Measurements from ENCODE around the gene TMOD3. TPM values are rescaled to one million over a fixed set of nuclear protein-coding genes. Genes with fewer than 3 reads are reported as not detected.

TMOD3 gene
- total and polyA plus RNA-seq, 2 donors (not counting 3 experiments of a cell fraction or from before 2014, with no cell fraction given), result 10.4 to 64.3 TPM

DNA sequence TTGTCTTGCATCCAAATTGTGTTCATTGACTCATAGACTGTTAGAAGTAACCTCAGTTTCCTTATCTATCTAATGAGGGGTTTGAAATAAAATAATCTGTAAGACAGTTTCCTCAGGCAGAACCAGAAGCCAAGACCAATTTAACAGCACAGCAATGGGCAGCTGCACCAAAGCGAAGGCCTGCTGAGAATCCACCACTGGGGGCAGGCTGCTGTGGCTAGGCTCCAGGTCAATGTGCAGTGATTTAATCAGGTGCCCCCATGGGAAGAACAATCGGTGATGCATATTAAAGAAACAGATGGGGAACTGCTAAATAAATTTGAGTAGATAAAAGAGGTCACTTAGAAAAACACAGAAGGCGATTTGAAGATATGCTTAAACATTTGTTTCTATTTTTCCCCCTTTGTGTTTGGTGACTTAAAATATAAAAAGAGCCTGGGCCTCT lies 28.0 kb upstream of the TMOD3 start:
- dilution Hi-C loops (cut with MboI; ENCODE audit: extremely low pct_ligation_motif_present, low sequenced_read_pairs), result no loop called here
- no peaks in the 10 kb centered on the region for H3K79me2 ChIP-seq (ENCODE audit: control insufficient read depth, insufficient read depth, low read length)

DNA sequence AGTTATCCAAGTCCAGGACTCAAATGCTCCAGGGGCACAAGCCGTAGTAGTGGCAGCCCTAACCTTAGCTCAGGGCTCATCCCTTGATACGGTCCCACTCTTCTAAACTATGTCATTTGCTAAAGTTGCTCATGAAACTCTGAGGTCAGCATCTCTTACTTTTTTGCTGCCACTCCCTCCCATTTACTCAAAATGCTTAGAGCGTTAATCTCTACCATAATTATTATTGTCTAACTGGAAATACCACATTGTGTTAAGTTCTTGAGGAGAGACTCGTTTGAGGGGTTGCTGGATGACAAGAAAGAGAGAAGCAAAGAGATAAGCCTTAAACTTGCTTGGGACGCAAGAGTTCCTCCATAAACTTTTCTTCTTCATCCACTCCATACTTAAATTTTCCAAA lies 26.9 kb upstream of the TMOD3 start:
- FAIRE-seq (no peak), DNase-seq (ENCODE audit: low read depth, low spot score) (no peak)
- POLR2A ChIA-PET, result no interaction called here
- Histone ChIP-seq H3K4me3 (replicated peaks in 1 of 3; ENCODE audit: insufficient read depth in 1 of 3, low read depth in 1 of 3, low read length in 3 of 3) (no peak overlapping the region), H3K9me1 (replicated peaks; ENCODE audit: control insufficient read depth, extremely low read depth, insufficient read depth, low read length) (no peaks in the 10 kb centered on the region), H3K27ac (ENCODE audit: insufficient read depth, low read depth, low read length) (no peak overlapping the region), H2AFZ (ENCODE audit: low read depth, low read length) (no peak overlapping the region), H3K27me3 (ENCODE audit: control insufficient read depth in 2 of 2, insufficient read depth in 2 of 2, low read length in 2 of 2) (peaks cover 0 to 2% of the 10 kb centered on the region in 2 experiments), H4K20me1 (replicated peaks; ENCODE audit: control insufficient read depth, extremely low read depth, insufficient read depth, low read length) (no peaks in the 10 kb centered on the region), H3K4me2 (ENCODE audit: insufficient read depth, low read length) (no peak overlapping the region), H3K79me2 (ENCODE audit: control insufficient read depth, insufficient read depth, low read length) (no peaks in the 10 kb centered on the region), H3K9ac (replicated peaks; ENCODE audit: extremely low read depth, insufficient read depth, low read length) (no peak overlapping the region), H3K36me3 (ENCODE audit: control insufficient read depth in 2 of 2, extremely low read depth in 1 of 2, insufficient read depth in 2 of 2, low read length in 2 of 2) (no peaks in the 10 kb centered on the region), H3K4me1 (ENCODE audit: control insufficient read depth, extremely low read depth, insufficient read depth, low read length) (no peaks in the 10 kb centered on the region), H3K9me3 (replicated peaks; ENCODE audit: control insufficient read depth, insufficient read depth, low read length) (no peaks in the 10 kb centered on the region)
- CTCF ChIA-PET, result interaction anchor here (1.0 to 2.0 kb wide), 10 partner anchors 10 to 153 kb away, joined by 3 to 9 read pairs (median 6); no protein-coding TSS in a partner anchor
- intact Hi-C loops (cut with micrococcal nuclease), result loop anchor here (5.0 kb wide), 1 partner anchor 75 kb away; no protein-coding TSS in a partner anchor
- no TSS peak for BruUV-seq (replicated peaks)
- dilution Hi-C loops (cut with MboI; ENCODE audit: extremely low pct_ligation_motif_present, low sequenced_read_pairs), result no loop called here
- TF ChIP-seq, protein P1, sequence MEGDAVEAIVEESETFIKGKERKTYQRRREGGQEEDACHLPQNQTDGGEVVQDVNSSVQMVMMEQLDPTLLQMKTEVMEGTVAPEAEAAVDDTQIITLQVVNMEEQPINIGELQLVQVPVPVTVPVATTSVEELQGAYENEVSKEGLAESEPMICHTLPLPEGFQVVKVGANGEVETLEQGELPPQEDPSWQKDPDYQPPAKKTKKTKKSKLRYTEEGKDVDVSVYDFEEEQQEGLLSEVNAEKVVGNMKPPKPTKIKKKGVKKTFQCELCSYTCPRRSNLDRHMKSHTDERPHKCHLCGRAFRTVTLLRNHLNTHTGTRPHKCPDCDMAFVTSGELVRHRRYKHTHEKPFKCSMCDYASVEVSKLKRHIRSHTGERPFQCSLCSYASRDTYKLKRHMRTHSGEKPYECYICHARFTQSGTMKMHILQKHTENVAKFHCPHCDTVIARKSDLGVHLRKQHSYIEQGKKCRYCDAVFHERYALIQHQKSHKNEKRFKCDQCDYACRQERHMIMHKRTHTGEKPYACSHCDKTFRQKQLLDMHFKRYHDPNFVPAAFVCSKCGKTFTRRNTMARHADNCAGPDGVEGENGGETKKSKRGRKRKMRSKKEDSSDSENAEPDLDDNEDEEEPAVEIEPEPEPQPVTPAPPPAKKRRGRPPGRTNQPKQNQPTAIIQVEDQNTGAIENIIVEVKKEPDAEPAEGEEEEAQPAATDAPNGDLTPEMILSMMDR (IDR thresholded peaks at IDR 0.05; ENCODE audit: extremely low read depth in 1 of 2, insufficient read depth in 1 of 2, low read depth in 1 of 2, low read length in 2 of 2), result no peak
- TF ChIP-seq MYC (IDR thresholded peaks at IDR 0.05; ENCODE audit: low read depth, low read length), result no peak
- no peak for TF ChIP-seq JUN (IDR thresholded peaks at IDR 0.05; ENCODE audit: borderline replicate concordance, insufficient read depth, insufficient read length, low read depth)
- no peak for TF ChIP-seq EZH2 (IDR thresholded peaks at IDR 0.05; ENCODE audit: borderline replicate concordance, low read depth, low read length, severe bottlenecking)
- TF ChIP-seq GATA2 (IDR thresholded peaks at IDR 0.05; ENCODE audit: insufficient read depth, insufficient read length, low read depth, low read length), result no peak
- no peak for TF ChIP-seq POLR2AphosphoS5 (IDR thresholded peaks at IDR 0.05; ENCODE audit: insufficient read depth, low read depth, low read length)
- no peak for TF ChIP-seq FOS (IDR thresholded peaks at IDR 0.05; ENCODE audit: borderline replicate concordance, insufficient read depth, low read length)
- TF ChIP-seq, protein P2, sequence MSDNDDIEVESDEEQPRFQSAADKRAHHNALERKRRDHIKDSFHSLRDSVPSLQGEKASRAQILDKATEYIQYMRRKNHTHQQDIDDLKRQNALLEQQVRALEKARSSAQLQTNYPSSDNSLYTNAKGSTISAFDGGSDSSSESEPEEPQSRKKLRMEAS (IDR thresholded peaks at IDR 0.05; ENCODE audit: insufficient read depth, insufficient read length), result no peak
- TF ChIP-seq POLR2A (IDR thresholded peaks at IDR 0.05; ENCODE audit: low read depth, low read length), result no peak

More for the DNA sequence above, 28.0 kb upstream of the TMOD3 start:
- Histone ChIP-seq H3K4me2 (ENCODE audit: insufficient read depth, low read length) (no peak overlapping the region), H4K20me1 (replicated peaks; ENCODE audit: control insufficient read depth, extremely low read depth, insufficient read depth, low read length) (no peaks in the 10 kb centered on the region), H3K4me1 (ENCODE audit: control insufficient read depth, extremely low read depth, insufficient read depth, low read length) (no peaks in the 10 kb centered on the region), H3K27me3 (ENCODE audit: control insufficient read depth in 2 of 2, insufficient read depth in 2 of 2, low read length in 2 of 2) (no peaks in the 10 kb centered on the region), H3K27ac (ENCODE audit: insufficient read depth, low read depth, low read length) (no peak overlapping the region), H3K9me3 (replicated peaks; ENCODE audit: control insufficient read depth, insufficient read depth, low read length) (no peaks in the 10 kb centered on the region), H3K36me3 (ENCODE audit: control insufficient read depth in 2 of 2, extremely low read depth in 1 of 2, insufficient read depth in 2 of 2, low read length in 2 of 2) (no peaks in the 10 kb centered on the region), H2AFZ (ENCODE audit: low read depth, low read length) (no peak overlapping the region), H3K9me1 (replicated peaks; ENCODE audit: control insufficient read depth, extremely low read depth, insufficient read depth, low read length) (no peaks in the 10 kb centered on the region), H3K9ac (replicated peaks; ENCODE audit: extremely low read depth, insufficient read depth, low read length) (no peak overlapping the region), H3K4me3 (replicated peaks in 1 of 3; ENCODE audit: insufficient read depth in 1 of 3, low read depth in 1 of 3, low read length in 3 of 3) (no peak overlapping the region)
- DNase-seq (ENCODE audit: low read depth, low spot score), result peak; percentile 68
- TF ChIP-seq, protein P1 (IDR thresholded peaks at IDR 0.05; ENCODE audit: extremely low read depth in 1 of 2, insufficient read depth in 1 of 2, low read depth in 1 of 2, low read length in 2 of 2), result peak; percentile 71 to 87
- TF ChIP-seq POLR2A (IDR thresholded peaks at IDR 0.05; ENCODE audit: low read depth, low read length), result no peak
- CTCF ChIA-PET, result interaction anchor here (1.2 to 2.0 kb wide), 8 partner anchors 11 to 151 kb away, joined by 3 to 9 read pairs (median 6); no protein-coding TSS in a partner anchor
- peak; percentile 66 for FAIRE-seq
- BruUV-seq (replicated peaks), result no TSS peak
- POLR2A ChIA-PET, result no interaction called here
- intact Hi-C loops (cut with micrococcal nuclease), result loop anchor here (5.0 kb wide), 1 partner anchor 76 kb away; no protein-coding TSS in a partner anchor
